Kidney capillary endothelial cell (primary cell): ENCODE results near the gene SCN4A.

Experiments used
- DNase-seq: peaks from one replicate; pipeline ENCODE4 v3.0.0-alpha.2; 2018; ENCODE audit warnings: low spot score

SCN4A gene

DNA sequence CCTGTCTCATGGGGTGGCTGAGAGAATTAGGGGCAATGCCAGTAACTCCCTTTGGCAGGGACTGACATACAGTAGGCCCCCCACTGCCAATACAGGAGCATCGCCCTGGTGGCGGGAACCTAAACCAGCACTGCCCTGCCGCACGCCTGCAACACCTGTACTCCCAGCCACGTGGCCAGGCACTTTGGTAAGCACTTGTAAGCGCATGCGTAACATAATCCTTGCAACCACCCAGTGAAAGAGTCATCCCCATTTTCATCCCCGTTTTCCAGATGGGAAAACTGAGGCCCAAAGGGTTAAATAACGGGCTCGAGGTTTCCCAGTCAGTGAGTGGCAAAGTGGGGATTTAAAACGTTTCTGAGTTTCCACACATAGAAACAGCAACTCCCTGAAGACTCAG is 17.5 kb downstream of the SCN4A start:
- DNase-seq: no peak

DNA sequence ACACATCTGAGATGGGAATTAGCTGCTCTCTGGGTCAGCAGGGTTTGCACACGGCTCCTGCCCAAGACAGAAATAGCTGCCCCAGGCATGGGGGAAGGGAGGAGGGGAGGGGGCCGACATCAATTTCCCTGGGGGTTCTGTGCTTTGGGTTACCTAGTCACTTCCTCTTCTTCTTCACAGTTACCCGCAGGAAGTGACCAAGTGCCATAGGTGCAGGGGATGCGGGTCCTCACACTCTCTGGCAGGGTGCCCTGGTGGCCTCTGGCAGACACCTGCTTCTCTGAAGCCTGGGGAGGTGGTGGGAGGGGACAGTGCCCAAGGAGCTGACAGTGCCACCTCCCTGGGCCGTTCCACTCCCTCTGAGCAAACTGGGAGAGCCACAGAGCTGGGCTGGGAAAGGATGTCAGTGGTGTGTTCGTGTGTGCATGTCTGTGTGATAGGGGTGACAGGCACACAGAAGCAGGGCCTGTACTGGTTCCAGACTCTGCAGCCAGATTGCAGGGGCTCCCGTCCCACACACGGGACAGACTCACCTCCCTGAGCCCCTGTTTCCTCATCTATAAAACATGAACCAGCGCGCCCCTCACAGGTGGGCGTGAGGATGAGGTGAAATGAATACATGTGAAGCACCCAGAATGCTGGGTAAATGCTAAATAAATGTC is 18.2 kb downstream of the SCN4A start:
- DNase-seq: no peak

DNA sequence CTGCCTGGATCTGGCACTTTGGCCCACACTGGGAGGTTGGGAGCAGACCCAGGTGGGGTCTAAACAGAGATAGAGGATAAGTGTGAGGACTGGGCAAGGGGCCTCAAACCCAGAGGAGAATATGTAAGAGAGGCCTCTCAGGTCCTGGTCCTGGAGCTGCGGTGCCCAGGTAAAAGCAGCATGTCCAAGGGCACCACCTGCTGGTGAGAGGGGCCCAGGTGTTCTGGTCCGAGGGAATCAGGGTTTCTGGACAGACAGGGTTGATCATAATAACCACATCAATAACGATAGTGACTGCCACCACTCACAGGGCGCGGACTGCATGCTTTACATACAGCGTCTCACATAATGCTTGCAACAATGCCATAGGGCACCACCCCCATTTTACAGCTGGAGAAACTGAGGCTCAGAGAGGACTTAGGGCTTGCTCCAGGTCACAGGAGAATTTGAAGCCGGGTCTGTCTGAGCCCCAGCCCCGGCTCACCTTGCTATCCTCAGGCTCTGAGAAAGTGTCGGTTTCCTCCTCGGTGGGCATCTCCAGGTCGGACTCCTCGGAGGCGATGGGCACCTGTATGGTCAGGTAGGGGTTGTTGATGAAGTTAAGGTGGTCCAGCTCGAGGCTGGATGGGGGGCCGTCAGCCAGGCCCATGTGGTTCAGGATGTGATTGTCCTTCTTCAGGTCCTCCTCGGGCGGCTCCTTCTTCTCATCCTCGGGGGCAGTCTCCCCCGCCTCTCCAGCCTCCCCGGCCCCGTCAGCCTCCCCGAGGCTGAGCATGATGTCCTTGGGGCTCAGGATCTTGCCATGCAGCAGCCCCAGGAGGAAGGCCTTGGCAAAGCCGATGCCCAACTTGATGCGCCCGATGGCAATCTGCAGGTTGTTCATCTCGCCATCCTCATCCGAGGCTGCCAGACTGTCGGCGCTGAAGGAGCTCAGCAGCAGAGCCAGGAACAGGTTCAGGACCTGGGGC is 21.5 kb downstream of the SCN4A start:
- DNase-seq: no peak

DNA sequence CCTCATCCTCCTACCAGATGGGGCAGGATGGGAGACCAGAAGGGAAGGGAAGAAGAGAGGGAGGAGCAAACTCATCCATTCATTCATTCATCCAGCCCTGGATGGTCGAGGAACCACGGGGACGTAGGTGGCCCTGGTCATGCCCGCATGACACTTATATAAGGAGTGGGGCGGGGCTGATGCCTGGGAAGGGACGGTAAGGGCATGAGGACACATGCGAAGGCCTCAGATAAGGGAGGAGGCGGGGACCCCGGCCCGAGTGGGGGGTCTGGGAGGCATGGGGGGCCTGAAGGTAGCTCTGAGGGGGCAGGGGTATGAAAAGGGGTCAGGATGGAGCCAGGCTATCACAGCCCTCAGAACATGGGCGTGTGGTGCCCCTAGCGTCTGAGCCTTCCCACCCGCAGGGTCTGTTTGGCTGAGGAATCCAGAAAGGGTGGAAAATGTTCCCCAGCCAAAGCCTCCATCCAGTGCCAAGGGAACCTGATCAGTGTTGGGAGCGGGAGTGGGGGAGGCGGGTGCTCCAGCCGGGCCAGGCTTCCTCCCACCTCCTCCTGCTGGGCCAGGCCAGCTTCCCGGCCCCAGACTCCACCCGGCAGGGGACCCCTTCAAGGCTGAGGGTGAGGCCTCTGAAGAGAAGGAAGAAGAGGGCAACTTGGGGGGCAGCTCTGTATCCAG is 23.0 kb downstream of the SCN4A start:
- no peak for DNase-seq

DNA sequence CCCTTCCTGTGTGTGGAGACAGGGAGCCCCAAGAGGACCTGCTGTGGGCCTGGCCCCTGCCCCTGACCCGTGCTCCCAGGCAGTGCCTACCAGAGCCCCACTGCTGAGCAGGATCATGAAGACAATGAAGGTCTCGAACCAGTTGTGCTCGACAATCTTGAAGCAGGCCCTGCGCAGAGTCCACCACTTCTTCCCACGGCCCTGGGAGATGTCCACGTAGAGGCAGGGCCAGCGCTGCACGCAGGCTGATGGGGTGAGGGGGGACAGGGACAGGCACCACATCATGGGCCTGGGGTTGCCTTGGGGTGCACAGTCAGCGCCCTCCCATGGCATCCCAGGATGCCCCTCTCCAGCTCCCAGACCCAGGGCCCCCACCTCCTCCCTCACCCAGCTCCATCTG is 24.2 kb downstream of the SCN4A start:
- DNase-seq: no peak

DNA sequence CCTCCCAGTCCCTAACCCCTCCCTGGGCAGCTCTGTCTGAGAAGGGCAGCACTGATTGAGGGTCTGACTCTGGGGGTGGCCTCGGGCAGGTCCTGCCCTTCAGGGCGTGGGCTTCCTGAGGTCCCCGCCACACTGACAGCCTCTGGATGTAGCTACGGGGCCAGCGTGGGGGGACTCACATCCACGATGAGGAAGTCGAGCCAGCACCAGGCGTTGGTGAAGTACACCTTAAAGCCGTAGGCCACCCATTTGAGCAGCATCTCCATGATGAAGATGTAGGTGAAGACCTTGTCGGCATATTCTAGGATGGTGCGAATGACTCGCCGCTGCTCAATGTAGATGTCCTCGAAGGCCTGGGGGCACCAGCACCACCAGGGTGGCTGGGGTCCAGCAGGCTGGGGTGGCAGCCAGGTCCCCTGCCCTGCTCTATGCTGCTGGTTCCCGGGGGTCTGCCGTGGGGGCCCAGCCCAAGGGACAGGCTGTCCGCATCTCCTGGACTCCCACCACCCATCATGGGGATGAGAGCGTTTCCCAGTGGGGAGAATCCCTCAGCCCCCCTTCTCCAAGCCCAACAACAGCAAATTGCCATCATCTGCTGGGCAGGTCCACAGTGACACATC is 24.9 kb downstream of the SCN4A start:
- DNase-seq: no peak

DNA sequence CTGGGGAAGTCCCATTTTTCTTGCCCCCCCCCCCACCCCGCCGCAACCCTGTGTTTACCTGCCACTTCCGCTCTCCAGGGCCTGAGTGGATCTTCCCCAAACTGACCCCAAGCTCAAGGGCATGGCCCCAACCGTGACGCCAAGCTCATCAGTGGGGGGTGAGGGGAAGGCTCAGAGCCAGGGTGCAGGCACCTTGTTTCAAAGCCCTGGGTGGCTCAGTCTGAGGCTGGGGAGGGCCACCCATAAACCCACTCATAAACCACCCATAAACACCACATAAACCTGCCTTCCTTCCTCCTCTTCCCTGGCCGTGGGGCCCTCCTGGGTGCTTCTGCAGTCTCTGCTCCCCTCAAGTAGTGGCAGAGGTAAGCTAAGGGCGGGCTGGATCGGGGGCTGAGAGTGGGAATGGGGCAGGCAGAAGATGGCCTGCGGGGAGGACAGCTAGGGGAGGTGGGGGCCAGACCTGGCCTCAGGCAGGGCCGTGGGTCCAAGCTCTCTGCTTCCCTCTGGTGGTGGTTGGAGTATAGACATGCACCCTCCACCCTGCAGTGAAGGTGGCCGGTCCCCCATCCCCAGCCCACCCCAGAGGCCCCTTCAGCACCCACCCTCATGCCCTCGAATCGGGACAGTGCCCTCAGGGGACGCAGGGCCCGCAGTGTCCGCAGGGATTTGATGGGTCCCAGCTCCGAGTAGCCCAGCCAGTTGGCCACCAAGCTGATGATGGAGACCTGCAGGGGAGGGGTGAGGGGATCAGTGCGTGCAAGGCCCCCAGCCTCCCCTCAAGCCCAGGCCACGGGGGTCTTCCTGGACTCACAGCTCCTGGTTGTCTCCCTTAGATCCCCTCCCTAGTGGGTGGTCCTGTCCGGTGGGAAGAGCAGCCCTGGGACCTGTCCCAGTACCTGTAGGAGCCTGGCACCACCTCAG is 26.0 kb downstream of the SCN4A start:
- peak; percentile 32 for DNase-seq

- no peak for DNase-seq
These were observed 26.8 kb downstream of the SCN4A start for GRCh38 chr17:63945784-63946439.

GRCh38 chr17:63944736-63945499 is 27.8 kb downstream of the SCN4A start:
- DNase-seq: no peak

DNA sequence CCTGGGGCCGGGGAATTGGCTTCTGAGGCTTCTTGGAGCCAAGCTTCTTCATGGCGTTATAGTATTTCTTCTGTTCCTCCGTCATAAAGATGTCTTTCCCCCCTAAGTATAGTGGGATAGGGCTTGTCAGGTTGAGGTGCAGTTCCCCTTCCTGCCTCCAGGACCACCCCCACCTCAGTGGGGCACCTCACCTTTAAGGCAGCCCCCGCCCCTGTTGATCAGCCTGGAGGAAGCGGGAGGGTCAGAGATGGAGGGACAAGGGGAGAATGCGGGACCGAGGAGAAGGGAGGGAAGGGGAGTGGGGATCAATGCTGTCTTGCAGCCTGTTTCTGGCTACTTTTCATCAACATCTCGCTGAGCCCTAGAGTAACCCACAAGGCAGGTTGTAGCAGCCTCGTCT is 29.0 kb downstream of the SCN4A start:
- DNase-seq: no peak

DNA sequence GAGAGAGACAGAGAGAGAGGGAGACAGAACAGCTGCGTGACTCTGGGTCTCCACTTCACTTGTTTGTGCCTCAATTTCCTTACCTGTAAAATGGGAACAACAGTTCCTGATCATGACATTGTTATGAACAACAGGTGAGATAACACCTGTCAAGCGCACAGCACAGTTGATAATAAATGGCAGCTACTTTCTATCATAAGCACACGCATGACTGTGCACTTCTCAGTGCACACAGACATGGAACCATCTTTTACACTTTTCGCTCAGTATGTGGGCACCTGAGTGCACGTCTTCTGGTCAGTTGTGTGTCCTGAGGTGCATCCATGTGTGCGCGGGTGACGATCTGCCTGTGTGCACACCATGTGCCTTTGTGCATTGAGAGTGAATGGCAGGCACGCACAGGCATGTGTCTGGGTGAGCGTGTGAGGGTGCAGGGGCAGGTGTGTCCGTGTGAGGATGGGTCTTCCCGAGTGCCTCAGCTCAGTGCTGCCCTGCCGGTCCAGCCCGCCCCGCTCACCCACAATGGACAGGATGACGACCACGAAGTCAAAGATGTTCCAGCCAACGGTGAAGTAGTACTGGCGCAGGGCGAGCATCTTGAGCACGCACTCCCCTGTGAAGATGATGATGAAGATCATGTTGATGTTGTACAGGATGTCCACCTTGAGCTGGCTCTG is 30.3 kb downstream of the SCN4A start:
- no peak for DNase-seq

- DNase-seq: no peak
These were observed 31.0 kb downstream of the SCN4A start for GRCh38 chr17:63941751-63942150.

GRCh38 chr17:63941162-63941561 is 31.6 kb downstream of the SCN4A start:
- DNase-seq: no peak

DNA sequence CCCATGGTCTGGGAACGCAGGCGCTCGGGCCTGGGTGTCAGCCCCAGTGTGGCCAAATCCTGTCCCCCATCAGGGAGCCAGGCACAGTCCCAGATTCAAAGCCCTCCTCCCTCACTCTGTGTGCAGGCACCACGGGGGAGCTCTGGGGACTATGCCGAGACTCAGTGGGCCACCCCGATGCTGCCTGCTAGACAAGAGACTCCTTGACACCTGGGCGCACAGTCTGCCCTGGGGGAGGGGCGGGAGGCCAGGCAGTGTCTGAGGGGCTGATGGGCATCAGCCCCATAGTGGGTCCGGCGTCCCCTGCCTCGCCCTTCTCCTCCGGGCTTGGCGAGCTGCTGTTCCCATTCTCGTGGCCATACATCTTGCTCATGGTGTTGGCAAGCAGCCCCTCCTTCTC is 32.1 kb downstream of the SCN4A start:
- no peak for DNase-seq

GRCh38 chr17:63939884-63940283 is 32.8 kb downstream of the SCN4A start:
- DNase-seq: no peak

GRCh38 chr17:63939401-63939800 is 33.3 kb downstream of the SCN4A start:
- no peak for DNase-seq

DNA sequence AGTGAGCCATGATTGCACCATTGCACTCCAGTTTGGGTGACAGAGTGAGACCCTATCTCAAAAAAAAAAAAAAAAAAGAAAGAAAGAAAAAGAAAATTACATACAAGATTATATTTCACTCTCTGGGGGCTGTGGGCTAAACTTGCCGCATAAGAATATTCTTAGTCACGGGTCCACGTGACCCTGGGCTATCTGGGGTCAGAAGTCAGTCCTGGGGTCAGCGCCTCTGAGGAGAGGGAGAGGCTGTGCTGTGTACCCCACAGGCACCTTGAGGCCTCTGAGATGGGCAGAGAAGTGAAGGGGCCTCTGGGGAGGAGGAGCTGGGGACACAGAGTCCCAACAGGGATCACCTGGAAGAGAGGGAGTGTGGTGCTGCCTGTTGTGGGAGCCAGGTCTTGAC is 34.8 kb downstream of the SCN4A start:
- no peak for DNase-seq

DNA sequence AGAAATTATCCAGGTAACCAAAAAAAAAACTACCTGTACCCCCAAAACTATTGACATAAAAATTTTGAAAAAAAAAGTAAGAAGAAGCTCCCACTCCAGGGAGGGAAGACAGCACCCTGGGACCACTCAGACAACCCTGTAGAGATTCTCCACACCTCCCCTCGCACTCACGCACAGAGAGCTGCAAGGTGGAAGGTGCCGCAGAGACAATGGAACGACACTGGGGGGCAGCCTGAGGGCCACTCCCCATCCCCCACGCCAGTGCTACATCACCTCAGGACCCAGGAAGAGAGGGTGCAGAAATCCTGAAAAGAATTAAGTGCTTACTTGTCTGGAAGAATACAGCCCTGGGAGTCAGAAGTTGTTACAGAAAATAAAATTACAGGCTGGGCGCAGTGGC is 35.4 kb downstream of the SCN4A start:
- no peak for DNase-seq
